DLD1 (cell line): Measurements from ENCODE around the gene NME9.

ENCODE experiments used
- in situ Hi-C: cut with HindIII; loops from 2 replicates; pipeline ENCODE4 v1.10.0; 2017; ENCODE audit warnings: low sequenced_read_pairs

The NME9 gene

DNA sequence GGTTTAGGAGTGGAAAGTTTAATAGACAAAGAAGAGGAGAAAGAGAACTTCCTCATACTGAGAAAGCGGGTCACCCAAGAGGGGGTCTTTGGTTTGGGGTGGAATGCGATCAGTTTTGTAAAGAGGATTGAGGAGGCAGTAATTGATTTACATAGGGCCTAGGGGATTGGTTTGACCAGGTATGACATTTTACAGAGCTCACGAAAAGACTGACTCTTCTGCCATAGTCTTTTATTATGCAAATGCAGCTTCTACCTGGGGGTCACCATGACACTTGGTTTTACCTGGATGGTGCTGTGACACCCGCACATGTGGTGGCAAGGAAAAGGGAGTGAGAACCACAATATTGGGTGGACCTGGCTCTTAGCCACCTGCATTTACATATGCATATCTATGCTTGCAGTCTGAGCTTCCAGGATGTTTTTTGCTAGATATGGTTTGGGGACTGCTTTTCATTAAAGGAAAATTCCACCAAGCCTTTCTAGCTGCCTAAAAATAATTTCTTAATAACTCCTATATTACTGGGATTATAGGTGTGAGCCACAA lies 6.9 kb upstream of the NME9 start:
- in situ Hi-C loops = no loop called here

DNA sequence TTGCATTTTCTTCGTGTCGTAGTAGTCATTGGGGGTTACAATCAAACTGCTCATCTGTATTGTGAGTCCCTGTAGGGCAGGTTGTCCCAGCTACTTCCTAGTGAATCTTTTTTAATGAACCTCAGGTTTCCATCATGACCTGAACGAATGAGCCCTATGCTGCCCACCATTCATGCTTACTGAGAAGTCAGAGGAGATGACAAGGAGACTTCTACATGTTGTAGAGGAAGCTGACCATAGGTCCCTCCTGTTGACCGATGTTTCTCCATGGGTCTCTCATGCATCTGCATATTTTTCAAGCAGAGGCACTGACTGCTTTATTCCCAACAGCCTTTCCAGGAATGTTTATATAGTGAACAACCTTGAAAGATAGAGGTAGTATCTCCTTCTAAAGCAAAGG lies 5.0 kb upstream of the NME9 start:
- in situ Hi-C loops = no loop called here

DNA sequence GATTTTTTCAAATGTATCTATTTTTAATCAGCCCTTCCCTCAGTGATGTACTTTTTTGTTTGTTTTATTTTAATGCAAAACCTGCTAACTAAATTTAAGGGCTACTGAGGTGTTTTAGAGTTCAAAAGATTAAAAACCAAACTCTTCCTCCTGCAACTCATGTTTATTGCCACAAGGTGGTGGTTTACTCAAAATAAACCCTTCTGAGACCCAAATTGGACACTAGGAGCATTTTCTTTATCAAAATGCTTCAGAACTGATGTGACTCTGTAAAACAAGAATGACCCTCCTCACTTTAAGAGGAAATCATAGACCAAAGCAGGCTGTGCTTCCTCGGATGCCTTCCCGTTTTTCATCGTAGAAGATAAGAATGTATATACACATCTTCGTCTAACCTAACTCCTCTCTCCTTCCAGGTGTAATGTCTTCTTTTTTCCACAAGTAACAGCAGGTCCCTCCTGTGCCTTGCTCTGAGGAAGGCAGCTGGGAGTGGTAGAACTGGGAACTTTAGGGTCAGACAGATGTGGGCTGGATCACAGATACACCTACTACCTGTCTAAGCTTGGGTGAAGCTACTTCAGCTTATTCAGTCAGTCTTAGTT lies 2.9 kb upstream of the NME9 start:
- in situ Hi-C loops = no loop called here

DNA sequence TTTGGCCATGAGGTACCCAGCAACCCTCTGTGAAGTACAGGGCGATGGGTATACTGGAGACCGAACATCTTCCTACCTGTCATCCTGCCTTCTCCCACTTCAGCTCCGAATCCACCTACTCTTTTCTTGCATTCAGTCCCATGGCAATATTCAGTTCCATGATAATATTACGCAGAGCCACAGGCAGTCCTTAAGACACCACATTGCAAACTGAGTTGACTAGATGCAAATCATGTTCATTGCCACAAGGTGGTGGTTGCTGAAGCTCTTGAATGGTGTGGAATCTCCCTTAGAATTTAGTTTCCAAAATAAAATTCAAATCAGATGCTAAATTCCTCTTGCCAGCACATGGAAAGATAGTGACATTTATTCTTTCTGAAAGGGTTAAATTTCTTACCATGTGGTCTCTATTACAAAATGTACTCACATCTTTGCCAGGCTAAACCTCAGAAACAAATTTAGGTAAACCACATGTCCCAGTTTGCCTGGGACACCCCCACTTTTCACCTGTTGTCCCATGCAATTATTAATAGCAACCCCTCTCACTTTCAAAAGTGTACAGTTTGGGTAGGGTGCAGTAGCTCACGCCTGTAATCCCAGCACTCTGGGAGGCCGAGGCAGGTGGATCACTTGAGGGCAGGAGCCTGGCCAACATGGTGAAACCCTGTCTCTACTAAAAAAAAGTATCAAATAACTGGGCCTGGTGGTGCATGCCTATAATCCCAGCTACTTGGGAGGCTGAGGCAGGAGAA lies 1.7 kb upstream of the NME9 start:
- in situ Hi-C loops = no loop called here

DNA sequence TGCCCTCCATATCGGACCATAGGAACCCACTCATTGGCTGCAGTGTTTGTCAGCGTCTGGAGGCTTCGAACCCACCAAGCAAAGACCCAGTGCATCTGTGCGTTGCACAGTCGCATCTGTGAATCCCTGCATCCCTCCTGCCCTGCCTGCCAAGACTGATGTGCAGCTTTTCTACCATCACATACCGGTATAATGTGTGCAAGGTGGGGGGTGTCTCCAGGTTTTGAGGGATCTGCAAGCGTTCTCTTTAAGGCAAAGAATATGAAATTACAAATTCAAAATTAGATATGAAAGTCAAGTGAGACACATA lies 288 bp upstream of the NME9 start:
- in situ Hi-C loops = no loop called here

DNA sequence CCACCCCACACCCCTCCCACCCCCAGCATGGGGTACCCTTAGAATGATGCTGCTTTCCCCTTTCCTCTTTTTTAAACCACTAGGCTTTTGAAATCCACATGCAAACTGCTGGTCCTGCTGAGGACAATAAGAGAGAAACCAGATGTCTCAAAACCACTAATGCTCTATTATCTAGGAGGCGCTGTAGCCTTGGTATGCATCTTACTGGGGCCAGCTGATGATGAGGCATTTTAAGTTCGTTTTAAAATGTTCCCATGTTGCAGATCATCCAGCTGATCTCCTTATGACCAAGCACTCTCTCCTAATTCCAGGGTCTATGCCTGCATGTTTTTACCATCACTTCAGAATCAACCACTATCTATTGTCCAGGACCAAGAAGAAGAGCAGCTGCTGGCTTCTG lies 1.3 kb downstream of the NME9 start:
- in situ Hi-C loops = no loop called here

DNA sequence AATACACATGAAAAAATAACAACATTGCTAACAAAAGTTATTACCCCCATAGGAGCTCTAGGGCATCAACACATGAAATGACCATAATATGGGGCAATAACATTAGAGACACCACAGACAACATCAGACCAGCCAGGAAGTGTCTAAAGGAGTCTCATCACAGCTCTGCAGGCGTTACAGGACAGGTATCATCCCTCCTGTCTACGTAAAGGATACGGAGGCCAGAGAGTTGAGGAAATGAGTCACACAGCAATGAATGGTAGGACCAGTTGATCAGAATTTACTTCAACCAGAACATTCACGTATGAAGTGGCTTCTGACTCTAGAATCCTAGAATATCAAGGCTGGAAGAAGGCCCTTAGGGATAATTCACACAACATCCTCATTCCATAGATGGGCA lies 1.8 kb downstream of the NME9 start:
- in situ Hi-C loops = no loop called here

DNA sequence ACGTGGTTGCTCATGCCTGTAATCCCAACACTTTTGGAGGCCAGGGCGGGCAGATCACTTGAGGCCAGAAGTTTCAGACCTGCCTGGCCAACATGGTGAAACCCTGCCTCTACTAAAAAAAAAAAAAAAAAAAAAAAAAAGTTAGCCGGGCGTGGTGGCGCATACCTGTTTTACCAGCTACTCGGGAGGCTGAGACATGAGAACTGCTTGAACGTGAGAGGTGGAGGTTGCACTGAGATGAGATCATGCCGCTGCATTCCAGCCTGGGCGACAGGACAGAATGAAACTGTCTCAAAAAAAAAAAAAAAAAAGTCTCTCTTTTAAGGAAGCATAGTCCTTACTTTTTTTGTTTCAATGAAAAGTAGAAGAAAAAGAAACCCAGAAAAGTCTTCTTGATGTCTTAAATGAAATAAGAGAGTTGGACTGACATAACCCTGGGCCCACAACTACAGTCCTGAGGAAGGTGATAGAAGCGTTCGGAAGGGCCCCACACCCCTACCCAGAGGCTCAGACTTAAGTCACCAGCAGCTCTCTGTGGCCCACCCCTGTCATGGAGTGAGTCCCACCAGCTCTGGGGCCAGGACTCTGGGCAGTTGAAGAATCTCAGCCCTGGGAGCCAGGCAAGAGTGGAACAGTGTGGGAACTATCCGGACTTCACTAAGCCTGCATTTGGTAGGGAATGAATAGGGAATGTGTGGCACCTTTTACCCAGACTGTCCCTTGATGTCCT lies 2.6 kb downstream of the NME9 start:
- in situ Hi-C loops = no loop called here

DNA sequence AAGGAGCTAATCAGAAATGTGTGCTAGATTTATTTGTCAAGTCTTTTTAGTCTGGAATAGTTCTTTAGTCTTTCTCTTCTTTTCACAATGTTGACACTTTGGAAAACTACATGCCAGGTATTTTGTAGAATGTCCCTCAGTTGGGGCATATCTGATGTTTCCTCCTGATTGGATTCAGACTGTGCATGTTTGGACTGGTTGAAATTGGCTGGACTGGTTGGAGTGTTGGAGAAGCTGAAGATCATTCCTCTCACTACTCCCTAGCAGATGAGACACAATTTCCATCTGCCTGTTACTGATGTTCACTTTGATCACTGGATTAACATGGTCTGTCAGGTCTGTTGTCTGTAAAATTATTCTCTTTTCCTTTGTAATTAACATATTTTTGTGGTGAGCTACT lies 3.7 kb downstream of the NME9 start:
- in situ Hi-C loops = no loop called here

DNA sequence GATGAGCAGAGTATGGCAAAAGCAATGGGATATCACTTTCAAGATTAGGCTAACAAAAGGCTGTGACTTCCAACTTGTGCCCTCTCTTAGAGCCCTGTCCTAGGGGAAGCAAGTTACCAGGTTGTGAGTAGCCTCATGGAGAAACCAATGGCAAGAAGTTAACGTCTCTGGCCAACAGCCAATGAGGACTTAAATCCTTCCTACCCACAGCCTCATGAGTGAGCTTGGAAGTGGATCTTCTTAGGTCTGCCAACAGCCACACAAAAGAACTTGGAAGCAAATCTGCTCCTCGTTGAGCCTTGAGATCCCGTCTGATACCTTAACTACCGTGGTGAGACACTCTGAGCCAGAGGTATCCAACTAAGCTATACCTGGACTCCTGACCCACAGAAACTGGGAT lies 5.7 kb downstream of the NME9 start:
- in situ Hi-C loops = no loop called here

DNA sequence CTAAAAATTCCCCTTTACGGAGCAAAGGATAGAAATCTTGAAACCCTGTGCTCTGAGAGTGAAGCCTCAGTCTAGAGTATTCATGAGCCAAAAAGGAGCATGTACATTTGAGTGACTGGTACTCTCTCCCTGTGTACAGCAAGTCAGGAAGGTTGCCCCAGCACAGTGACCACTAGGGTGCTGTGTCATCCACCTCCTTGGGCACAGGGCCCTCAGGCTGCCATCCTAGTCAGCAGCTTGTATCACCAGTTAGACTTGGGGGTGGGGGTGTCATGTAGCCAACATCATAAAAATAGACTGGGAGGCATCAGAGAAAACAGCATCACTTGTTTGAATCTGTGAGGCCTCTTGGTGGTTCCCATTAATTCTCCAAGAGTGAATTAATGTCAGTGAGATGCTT lies 12.0 kb downstream of the NME9 start:
- in situ Hi-C loops = no loop called here

DNA sequence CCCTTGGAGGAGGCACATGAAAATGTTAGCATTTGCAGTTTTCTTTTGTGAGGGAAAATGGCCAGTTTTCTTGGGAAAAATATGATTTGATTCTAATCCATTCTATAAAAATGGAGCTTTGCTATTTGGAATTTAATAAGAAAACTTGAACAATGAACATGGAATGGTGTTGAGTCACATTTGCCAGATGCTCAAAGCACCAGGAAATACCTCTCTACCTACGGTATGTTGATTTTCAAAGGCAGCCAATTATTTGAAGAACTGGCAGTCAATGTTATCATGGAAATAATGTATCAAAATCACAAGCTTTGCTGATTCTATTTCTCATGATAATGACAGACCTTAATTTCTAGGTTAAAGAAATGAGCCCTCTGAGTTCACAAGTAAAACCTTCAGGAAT lies 14.9 kb downstream of the NME9 start:
- in situ Hi-C loops = no loop called here

DNA sequence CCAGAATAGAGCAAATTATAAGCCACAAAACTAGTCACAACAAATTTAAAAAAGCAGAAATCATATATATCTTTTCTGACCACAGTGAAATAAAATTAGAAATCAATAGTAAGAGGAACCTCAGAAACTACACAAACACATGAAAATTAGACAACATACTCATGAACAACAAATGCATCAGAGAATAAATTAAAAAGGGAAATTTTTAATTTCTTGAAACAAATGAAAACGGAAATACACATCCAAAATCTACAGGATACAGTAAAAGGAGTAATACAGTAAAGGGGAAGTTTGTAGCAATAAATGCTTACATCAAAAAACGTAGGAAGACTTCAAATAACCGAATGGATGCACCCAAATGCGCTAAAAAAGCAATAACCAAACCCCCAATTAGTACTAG lies 19.2 kb downstream of the NME9 start:
- in situ Hi-C loops = no loop called here

DNA sequence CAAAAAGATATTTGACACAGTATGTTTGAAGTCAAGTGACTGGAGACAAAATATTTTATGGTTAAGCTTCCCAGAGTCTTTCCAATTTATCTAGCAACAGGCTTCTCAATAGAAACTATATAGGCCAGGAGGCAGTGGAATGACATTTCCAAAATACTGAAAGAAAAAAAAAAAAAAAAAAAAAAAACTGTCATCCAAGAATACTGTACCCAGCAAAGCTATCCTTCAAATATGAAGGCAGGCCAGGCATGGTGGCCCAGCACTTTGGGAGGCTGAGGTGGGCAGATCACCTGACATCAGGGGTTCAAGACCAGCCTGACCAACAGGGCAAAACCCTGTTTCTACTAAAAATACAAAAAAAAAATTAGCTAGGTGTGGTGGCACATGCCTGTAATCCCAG lies 20.9 kb downstream of the NME9 start:
- in situ Hi-C loops = no loop called here

DNA sequence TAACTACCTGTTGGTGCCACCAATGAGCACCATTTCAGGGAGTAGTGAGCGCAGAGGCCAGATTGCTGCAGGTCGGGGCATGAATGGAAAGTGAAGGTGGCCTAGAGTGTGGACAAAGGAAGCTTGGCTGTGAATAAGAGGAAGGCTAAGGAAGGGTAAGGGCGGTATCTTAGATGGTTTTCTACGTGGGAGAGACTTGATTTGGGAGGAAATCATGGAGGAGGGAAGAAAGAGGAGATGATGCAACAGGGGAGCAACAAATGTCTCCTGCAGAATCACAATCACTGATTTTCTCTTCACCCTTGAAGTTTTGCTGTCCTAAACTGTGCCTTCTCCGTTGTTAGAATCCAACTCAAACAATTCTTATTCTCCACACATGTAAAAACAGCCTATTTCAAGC lies 21.8 kb downstream of the NME9 start:
- in situ Hi-C loops = no loop called here

DNA sequence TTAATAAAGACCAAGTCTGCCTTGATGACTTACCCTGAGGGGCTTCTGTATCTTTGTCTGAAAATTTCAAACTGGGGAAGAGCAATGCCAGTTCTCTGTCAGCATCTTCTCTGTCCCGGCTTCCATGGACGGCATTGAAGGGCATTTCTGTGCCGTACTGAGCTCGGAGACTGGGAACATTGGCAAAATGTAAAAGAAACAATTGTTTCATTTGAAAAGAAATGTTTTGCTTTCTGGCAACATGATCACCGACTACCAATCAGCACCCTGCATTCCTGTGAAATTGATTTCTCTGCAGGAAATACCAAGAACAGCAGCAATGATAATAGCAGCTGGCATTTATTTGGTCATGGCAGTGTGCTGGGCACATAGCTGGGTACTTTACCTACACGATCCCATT lies 26.2 kb downstream of the NME9 start:
- in situ Hi-C loops = no loop called here

DNA sequence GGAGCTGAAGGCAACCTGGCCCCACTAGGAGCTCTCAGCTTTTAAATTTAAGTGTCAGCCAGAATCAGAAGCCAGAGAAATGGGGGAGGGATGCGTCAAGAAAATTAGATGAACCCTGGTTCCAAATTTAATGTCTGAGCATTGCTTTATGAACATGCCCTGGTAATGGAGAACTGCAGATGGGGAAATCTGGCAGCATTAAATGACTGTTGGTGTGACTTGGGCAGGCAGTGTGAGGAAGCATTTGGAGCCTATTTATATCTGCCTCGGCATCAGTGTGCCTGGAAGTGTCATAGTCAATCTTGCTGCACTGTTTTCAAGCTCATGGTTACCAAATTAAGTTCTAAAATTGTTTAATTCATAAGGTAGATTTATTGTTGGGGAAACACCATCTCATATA lies 29.0 kb downstream of the NME9 start:
- in situ Hi-C loops = no loop called here

DNA sequence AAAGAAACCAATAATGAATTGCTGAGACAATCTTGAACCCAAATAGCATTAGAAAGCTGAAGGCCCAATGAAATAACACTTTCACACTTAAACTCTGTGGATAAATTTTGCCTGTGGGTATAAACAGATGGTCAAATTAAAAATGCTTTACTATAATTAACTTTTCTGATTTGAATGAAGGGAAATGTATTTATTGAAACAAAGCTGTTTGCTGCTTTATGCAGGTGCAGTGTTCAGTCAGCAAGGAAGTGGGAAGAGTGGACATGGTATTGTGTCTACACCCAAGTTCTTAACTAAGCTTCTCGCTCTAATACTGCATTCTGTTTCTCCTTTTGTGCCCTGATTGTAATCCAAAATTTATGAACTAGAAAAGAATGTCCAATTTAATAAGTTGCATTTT lies 31.8 kb downstream of the NME9 start:
- in situ Hi-C loops = no loop called here

DNA sequence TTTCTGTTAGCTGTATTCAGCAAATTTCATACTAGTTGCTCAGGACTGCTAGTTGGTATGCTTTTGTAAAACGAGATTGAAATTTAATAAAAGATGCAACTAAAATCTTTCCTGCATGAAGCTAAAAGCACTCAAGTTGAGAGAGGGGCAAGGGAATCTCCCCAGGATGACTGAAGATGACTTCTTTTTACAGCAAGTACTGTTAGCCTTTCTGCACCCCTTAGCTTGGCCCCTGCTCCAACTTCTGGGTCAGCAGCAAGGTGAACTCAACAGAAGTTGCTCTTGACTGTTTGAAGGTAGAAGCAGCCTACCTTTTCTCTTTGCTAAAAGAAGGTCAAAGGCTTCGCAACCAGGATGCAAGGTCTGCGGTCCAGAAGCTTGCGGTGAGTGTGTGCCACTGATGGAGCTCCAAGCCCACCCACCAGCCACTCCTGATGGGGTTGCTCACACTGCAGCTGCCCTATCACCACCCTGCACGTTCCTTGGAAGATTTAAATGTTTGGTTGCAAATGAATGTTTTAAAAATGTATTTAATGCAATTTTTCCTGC lies 32.5 kb downstream of the NME9 start:
- in situ Hi-C loops = no loop called here

DNA sequence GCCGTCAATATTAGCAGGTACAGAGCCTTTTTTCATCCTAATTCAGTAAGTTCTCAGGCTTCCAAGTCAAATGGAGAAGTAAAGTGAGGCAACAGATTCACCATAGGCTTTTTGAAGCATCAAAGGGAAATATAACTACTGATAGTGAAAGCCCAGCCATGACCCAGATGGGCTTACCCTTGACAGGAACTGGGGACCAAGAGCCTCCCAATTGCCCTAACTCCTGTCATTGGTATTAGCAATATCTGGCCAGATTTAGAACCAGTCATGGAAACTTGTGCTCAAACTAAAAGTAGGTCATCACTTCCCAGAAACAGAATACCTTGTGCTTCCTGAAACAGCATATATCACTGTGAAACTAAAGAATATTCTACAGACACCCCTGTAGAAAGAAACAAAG lies 33.0 kb downstream of the NME9 start:
- in situ Hi-C loops = no loop called here

DNA sequence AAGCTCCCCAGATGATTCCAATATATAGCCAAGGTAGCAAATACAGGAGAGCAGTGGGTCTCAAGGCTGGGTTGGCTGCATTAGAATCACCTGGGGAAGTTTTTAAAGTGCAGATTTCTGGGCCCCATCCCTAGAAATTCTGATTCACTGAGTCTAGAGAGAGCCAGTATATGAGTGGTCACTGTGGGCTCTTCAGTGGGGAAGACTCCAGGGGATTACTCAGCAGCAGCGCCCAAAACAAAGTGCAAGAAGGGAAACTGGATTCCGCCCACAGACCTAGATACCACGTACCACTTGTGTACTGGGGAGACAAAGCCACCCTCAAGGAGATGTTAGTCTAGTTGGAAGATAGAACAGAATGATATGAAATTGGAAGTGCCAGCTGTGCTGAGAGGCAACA lies 40.0 kb downstream of the NME9 start:
- in situ Hi-C loops = no loop called here

DNA sequence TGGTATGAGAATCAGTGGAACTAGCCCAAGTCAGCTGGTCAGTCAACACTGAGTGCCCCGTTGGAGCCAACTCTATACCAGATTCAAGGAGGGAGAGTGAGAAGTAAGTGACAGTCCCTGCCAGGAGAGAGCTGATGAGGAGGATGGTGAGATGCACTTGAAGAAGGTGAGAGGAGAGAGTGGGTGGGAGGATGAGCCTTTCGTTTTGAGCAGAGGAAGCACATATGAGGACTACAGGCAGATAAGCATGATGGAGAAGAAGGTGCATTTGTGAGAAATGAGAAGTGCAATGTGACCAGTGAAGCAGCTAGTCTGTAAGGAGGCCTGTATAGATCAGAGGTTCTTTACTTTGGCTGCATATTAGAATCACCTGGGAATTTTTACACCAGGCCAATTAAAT lies 40.4 kb downstream of the NME9 start:
- in situ Hi-C loops = no loop called here
